ENCODE data around the gene IHH. TPM values are rescaled to one million over a fixed set of nuclear protein-coding genes. Genes with fewer than 3 reads are reported as not detected.

IHH gene
- total and polyA plus RNA-seq, 2 donors (not counting 3 experiments of a cell fraction or from before 2014, with no cell fraction given) = 0.03 TPM; not detected in 1

GRCh38 chr2:219071131-219071816, 10.6 kb upstream of the IHH start:
- TF ChIP-seq POLR2AphosphoS5 (IDR thresholded peaks at IDR 0.05; ENCODE audit: insufficient read depth, low read depth, low read length) = no peak
- TF ChIP-seq POLR2A (IDR thresholded peaks at IDR 0.05; ENCODE audit: low read depth, low read length) = no peak
- TF ChIP-seq JUN (IDR thresholded peaks at IDR 0.05; ENCODE audit: borderline replicate concordance, insufficient read depth, insufficient read length, low read depth) = no peak
- no peak for TF ChIP-seq FOS (IDR thresholded peaks at IDR 0.05; ENCODE audit: borderline replicate concordance, insufficient read depth, low read length)
- no peak for TF ChIP-seq CTCF (IDR thresholded peaks at IDR 0.05; ENCODE audit: extremely low read depth in 1 of 2, insufficient read depth in 1 of 2, low read depth in 1 of 2, low read length in 2 of 2)
- no peak for TF ChIP-seq EZH2 (IDR thresholded peaks at IDR 0.05; ENCODE audit: borderline replicate concordance, low read depth, low read length, severe bottlenecking)
- no peak for TF ChIP-seq MAX (IDR thresholded peaks at IDR 0.05; ENCODE audit: insufficient read depth, insufficient read length)
- Histone ChIP-seq H3K9me1 (replicated peaks; ENCODE audit: control insufficient read depth, extremely low read depth, insufficient read depth, low read length) (no peaks in the 10 kb centered on the region), H3K4me3 (replicated peaks in 1 of 3; ENCODE audit: insufficient read depth in 1 of 3, low read depth in 1 of 3, low read length in 3 of 3) (no peak overlapping the region), H3K4me1 (ENCODE audit: control insufficient read depth, extremely low read depth, insufficient read depth, low read length) (no peaks in the 10 kb centered on the region), H2AFZ (ENCODE audit: low read depth, low read length) (no peak overlapping the region), H3K27me3 (ENCODE audit: control insufficient read depth in 2 of 2, insufficient read depth in 2 of 2, low read length in 2 of 2) (no peaks in the 10 kb centered on the region), H3K36me3 (ENCODE audit: control insufficient read depth in 2 of 2, extremely low read depth in 1 of 2, insufficient read depth in 2 of 2, low read length in 2 of 2) (peaks cover 0 to 4% of the 10 kb centered on the region in 2 experiments), H3K4me2 (ENCODE audit: insufficient read depth, low read length) (no peak overlapping the region), H3K9ac (replicated peaks; ENCODE audit: extremely low read depth, insufficient read depth, low read length) (no peak overlapping the region), H3K79me2 (ENCODE audit: control insufficient read depth, insufficient read depth, low read length) (no peaks in the 10 kb centered on the region), H3K27ac (ENCODE audit: insufficient read depth, low read depth, low read length) (no peak overlapping the region), H4K20me1 (replicated peaks; ENCODE audit: control insufficient read depth, extremely low read depth, insufficient read depth, low read length) (no peaks in the 10 kb centered on the region), H3K9me3 (replicated peaks; ENCODE audit: control insufficient read depth, insufficient read depth, low read length) (no peaks in the 10 kb centered on the region)
- dilution Hi-C loops (cut with MboI; ENCODE audit: extremely low pct_ligation_motif_present, low sequenced_read_pairs) (no loop called here), intact Hi-C loops (cut with micrococcal nuclease) (no loop called here)
- no TSS peak for BruUV-seq (replicated peaks)
- no peak for DNase-seq (ENCODE audit: low read depth, low spot score)
- FAIRE-seq = no peak
- CTCF ChIA-PET = interaction anchor here (0.8 to 7.3 kb wide), 15 partner anchors 8 to 231 kb away, joined by 3 to 135 read pairs (median 15); partner anchors contain the start of gene IHH
- POLR2A ChIA-PET = no interaction called here

All from endothelial cell of umbilical vein (primary cell).